GM04504 (cell line): ENCODE data around the gene ALLC.

Experiments used
- DNase-seq: peaks from one replicate; pipeline ENCODE4 v3.0.0-alpha.2; 2012; ENCODE audit warnings: low read depth

Gene ALLC

DNA sequence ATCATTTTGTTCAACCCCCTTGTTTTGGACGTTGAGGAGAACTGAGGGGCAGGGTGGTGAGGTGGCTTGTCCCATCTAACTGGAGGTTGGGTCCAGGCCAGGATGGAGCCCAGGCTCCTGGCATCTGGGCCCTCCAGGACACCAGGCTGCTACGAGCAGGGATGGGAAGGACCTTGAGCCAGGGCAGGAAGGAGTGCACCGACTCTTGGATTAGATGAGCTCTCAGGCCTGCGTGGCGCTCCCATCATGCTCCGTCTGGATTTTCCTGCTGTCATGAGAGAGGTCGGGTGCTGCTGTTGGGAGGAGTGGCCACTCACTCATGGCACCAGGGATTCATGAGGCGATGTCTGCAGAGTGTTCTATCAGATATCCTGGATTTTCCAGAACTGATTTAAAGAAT, 18.3 kb upstream of the ALLC start:
- no peak for DNase-seq

DNA sequence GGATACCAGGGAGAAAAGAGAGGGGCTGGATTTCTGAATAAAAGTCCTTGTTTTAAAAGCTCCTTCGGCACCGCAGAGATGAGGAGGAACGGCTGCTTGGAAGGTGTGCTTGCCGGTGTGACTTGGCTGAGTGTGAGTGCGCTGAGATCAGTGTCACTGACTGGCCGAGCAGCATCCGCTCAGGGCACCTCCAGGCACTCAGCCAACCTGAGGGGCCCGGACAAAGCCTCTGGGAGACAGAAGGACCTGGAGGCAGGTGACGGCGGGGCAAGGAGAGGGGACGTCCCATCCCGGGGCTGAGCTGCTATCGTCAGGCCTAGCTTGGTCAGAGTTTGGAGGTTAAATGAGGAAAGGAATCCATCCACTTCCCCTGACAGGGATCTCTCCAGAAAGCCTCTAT, 16.8 kb upstream of the ALLC start:
- no peak for DNase-seq

DNA sequence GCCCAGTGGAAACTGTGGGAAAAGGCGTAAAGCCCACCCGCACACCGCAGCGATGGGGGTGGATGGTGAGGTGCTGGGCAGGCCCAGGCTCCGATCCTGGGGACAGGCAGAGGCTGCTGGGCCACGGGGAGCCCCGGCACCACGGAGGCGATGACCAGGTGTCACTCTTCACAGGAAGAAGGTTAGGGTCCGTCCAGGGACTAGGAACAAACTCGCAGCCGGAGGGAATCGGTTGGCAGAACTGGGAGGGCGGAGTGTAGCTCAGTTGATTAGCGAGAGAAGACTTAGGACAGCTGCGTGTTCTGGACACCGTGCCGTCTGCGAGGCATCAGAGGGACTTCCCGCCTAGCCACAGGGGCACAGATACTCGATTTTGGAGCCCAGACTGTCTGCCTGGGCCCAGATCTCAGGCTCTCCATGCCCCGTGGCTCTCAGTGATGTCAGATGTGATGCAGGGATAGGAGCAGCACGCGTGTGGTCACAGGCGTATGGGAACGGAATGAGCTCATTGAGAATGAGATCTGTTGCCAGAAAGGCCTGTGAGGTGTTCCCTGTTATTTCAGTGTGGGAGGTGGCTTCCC, 16.1 kb upstream of the ALLC start:
- no peak for DNase-seq

DNA sequence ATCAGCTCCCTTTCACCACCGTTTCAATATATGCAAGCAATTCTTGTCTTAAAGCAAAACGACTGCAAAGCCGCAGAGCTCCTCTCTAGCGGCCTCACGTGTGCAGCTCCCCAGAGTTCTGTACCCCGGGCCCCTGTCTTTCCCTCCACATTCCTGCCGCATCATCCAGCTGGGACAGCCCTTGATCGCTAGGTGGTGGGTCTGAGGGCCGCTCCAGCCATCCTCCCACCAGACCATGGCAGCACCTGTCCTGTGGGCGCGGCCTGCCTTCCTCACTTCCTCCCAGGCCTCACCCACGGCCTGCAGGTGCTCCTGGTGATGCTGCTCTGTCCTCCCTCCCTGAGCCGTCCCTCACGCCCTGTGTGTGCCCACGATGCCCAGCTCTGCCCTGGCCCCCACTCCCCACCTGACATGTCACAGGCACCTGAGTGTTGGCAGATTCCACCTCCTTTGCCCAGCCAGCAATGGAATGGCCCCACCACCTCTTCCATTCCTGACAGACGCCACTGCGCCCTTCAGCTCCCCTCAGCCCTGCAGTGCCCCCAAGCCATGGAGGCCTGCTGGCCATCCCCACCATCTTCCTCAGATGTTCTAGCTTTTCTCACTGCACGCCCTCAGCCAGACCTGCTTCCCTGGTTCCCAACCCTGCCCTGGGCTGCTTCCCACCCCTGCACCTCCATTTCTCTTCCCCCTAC, 15.3 kb upstream of the ALLC start:
- no peak for DNase-seq

DNA sequence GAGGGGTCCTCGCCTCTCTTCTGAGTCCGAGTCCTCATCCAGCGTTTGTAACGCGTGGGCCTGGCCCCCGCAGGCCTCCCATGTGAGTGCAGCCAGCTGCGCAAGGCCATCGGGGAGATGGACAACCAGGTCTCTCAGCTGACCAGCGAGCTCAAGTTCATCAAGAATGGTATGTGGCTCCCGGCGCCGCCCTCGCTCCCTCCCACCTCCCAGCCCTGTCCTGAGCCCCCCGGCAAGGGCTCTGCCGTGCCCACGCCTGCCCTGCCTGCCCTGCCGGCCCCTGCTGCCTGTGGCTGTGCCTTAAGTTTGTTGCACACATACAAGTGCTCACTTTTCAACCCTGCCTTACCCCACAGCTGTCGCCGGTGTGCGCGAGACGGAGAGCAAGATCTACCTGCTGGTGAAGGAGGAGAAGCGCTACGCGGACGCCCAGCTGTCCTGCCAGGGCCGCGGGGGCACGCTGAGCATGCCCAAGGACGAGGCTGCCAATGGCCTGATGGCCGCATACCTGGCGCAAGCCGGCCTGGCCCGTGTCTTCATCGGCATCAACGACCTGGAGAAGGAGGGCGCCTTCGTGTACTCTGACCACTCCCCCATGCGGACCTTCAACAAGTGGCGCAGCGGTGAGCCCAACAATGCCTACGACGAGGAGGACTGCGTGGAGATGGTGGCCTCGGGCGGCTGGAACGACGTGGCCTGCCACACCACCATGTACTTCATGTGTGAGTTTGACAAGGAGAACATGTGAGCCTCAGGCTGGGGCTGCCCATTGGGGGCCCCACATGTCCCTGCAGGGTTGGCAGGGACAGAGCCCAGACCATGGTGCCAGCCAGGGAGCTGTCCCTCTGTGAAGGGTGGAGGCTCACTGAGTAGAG, 14.4 kb upstream of the ALLC start:
- no peak for DNase-seq

DNA sequence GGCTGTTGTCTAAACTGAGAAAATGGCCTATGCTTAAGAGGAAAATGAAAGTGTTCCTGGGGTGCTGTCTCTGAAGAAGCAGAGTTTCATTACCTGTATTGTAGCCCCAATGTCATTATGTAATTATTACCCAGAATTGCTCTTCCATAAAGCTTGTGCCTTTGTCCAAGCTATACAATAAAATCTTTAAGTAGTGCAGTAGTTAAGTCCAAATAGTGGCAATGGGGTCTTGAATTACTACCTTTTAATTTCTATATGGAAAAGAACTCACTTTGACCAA, 13.8 kb upstream of the ALLC start:
- no peak for DNase-seq

DNA sequence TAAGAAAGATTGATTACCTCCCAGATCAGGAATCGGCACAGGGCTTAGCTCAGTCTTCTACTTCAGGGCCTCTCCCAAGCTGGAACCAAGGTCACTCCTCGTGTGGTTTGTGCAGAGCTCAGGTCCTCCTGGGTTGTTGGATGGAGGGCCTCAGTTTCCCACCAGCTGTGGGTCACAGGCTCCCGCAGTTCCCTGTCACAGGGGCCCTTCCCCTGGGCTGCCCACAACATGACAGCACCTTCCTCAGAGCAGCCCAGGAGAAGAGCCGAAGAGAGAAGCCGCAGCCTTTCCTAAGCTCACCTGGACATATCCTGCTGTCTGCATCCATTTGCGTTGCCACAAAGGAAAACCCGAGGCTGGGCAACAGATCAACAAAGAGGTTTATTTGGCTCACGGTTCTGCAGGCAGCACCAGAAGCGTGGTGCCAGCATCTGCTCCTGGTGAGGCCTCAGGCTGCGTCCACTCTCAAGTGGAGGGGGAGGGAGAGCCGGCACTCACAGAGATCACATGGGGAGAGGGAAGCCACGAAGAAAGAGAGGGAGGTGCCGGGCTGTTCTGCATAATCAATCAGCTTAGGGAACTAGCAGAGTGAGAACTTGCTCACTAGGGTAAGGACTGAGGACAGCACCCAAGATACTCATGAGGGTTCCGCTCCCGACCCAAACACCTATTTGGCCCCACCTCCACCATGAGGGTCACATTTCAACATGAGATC, 13.0 kb upstream of the ALLC start:
- no peak for DNase-seq

DNA sequence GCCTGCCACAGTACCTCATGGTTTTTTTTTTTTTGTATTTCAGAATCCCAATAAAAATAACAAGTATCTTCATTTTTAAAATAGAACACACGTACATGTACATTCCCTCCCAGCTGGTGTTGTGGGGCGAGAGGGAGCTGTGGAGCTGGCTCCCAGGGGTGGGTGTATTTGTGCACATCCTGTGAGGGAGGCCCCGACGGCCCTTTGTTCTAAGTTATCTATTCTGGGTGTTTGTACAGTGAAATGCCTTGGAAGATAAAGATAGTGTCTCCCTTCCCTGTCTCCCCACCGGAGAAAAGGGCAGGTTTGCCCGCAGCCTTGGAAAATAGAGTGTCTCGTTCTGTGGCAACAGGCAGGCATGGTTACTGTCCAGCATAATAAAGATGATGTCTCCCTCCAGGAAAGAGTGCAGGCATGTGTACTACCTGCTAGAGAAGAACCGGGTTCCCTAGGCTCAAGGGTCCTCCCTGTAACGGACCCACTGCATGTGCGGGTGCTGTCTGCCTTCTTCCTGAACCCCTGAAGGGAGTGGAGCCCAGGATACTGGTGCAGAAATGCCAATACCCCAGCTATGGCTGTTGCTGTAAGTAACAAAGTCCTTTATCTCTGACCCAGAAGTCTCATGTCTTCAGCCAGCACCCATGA, 12.1 kb upstream of the ALLC start:
- DNase-seq: no peak

DNA sequence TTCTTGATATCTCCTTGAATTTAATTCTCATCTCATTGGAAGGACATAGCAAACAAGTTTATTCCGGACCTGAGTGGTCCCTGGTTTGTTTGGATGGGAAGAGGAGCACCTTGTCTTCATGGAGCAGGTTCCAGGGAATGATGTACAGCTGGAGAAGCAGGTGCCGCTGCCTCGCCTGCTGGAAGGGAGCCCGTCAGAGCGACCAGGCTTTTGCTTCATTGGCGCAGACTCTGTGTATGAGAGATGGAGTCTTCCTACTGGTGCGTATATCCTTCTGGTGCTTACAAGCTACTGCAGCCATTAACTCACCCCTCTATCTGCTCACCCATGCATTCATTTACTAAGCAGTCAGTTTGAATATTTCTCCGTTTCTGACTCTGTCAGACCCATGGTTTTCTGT, 11.6 kb upstream of the ALLC start:
- no peak for DNase-seq

DNA sequence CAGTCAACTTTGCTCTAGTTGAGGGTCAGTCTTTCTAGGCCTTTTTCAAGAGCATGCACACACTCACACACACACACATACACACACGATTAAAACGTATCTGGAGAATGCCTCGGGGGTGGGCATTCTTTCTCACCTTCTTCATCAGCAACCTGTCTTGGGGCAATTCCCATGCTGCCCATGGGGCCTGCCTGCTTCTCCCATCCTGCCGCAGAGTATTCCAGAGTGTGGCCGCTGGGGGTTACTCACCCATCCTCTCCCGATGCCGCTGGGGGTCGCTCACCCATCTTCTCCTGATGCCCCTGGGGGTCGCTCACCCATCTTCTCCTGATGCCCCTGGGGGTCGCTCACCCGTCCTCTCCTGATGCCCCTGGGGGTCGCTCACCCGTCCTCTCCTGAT, 10.8 kb upstream of the ALLC start:
- no peak for DNase-seq

DNA sequence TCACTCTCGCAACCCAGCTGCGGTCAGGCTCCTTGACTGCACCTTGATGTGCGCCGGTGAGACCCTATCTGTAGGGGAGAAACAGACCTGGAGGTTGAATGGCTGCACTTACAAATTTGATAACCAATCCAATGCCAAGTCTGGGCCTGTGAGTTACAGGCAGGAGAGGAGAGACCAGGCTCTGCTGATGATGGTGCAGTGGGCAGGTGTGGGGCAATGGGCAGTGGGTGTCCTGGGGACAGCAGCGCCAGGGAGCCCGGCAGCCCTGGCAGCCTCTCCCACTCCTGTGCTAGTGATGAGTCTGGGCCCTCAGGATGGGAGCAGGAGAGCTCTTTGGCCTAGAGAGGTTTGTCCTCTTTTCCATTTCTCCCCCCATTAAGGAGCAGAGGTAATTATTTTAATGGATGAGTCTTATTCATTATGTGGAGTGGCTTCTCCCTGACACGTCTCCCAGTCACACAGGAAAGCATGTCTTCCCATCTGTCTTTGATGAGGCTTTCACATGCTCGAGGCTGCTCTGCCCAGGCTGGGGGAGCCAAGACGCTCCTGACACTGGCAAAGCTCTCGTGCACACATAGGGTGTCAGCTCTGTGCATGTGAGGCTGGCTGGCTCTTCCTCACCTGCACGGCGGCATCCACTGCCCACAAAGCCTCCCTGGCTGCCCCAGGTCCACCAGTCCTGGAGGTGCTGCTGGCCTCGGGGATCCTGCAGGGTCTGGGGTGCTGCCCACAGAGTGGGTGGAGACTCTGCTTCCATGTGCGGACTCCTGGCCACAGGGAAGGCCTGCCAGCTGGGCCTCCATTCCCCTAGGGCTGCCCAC, 10.0 kb upstream of the ALLC start:
- no peak for DNase-seq

DNA sequence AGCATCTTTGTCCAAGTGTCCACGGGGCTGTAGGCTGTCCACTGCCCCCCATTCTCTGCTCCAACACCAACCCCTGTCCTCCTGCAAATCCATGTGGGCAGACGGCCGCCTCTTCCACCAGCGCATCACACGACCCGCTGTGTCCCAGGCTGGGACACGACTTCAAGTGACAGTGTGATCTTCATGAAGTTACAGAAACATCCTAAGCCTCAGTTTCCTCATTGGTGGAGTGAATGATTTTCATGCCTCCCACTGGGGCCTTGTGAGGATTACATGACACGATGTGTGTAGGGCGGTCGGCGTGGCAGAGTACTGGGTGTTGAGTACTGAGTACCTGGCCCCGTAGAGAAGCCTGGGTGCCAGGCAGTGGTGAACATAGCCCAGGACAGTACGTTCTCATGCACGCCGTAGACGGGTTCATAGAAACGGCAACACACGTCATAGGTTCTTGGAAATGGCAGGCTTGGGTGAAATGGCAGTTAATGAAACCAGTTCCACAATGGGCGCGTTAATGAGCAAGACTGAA, 9.3 kb upstream of the ALLC start:
- DNase-seq: no peak

DNA sequence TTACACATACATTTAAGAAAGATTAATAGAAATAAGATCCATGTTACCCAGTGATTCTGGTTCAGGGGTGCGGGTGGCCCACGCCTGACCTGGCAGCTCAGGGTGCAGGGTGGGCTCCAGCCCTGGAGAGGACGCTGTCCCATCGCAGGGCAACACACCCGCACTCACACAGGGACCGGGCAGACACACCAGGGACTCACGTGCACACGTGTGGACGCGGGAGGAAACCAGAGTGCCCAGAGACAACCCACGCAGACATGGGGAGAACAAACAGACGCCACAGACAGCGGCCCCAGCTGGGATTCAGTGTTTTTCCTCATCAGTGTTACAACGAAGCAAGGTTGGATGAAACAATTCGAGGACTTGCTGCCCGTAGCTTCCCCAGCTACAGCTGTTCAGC, 8.4 kb upstream of the ALLC start:
- no peak for DNase-seq

DNA sequence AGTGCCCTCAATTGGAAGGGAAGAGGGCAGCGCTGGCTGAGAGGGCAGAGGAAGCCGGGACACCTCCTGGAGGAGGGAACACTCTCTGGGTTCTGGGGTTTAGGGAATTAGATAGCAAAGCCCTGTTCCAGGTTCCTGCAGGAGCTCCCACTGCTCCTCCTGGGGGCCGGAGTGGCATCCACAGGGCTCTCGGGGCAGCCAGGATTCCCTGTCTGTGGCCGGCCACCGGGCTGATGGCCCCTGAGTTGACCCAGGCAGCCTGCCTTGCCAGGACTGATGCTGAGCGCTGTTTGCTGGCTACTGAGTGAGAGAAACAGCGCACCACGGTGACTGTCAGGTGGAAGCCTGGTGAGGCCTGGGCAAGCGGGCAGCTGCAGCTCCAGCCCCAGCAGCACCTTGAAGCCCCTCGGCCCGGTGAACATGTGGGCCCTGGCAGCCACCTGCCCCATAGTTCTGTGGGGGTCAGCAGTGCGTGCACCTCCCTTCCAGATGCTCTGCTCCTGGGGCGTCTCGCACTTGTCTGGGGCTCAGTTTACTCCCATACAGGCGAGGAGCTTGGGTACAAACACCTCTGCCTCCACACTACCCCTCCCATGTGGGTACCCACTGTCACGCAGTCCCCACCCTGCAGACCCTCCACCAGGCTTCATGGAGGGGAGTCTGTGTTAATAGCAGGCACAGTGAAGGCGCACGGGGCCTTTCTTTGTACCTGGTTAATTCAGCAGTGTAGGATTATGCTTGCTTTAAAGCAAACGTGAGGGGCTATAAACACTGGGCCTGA, 7.7 kb upstream of the ALLC start:
- DNase-seq: no peak

DNA sequence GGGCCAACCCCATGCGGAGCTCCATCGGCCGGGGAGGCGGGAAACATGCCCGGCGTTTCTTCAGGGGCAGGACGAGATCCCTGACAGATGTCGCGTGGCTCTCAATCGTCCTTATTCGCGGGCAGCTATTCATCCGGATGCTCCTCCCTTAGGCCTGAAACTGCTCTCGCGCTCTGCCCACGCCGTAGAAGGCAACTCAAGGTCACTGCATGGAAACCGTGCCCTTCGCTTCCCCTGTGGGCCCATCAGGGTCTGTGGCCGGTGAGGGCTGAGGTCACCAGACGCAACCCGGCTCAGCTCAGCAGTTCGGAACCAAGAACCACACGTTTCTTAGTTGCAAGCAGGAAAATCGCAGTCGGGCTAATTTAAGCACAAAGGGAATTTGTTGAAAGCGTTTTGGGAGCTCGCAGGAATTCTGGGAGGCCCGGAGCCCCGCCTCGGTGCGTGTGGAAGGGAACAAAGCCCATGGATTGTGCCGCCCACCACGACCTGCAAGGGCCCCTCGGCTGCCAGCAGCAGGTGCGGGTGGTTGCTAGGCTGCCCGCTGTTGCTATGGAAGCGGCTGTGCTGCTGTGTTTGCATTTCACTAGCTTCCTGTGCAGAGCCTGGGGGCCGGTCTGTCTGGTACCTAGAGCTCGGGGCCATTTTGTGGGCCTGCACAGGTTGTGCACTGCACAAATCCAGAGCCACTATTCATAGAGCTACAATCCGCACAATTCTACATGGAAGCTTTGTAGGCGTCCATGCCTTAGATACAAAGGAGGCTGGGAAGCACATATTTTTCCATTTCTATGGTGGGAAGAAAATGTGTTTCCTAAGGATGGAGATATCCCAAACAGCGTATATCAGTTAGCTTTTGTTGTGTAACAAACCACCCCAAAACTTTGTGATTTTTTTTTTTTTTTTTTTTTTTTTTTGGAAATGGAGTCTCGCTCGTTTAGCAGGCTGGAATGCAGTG, 6.0 kb upstream of the ALLC start:
- DNase-seq: no peak

DNA sequence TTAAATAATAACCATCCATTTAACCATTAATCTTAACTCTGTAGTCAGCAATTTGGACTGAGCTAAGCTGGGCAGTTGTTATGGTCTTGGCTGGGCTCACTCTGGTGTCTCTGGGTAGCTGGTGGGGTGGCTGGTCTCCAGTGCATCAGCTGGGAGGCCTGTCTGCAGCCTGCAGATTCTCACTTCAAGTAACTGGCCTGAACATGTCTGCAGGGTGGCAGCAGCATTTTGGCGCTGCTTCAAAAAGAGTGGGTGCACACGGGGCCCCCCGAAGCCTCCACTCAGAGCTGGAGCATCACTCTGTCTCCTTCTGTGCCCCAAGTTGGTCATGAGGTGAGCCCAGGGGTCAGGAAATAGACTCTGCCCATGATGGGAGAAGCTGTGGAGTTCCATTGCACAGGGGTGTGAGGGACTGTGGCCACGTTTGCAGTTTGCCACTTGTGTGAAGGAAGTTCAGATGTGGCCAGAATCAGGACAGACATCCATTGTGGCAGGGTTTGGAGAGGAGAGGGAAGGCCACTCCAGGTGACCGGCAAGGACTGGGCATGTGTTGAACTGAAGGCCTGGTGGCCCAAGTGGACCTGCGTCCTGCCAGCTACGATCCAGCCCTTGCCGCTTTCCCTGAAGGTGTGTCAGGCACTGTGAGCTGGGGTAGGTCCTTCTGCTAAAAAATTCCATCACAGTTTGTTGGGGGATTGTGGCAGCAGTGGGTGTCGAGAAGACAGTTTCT, 4.9 kb upstream of the ALLC start:
- DNase-seq: no peak

DNA sequence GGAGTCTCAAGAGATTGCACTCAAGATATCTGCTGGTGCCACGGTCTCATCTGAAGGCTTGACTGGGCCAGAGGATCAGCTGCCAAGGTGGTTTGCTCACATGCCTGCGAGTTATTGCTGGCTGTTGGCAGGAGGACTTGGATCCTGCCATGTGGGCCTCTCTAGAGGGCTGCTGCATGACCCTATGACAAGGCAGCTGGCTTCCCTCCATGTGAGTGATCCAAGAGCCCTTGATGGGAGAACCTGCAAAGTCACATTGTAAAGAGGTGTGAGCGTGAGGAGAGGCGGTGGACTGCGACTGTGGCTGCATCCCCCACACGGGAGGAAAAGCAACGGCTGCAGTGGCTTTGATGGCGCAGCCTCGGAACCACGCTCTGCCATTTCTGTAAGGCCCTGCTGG, 4.0 kb upstream of the ALLC start:
- no peak for DNase-seq

DNA sequence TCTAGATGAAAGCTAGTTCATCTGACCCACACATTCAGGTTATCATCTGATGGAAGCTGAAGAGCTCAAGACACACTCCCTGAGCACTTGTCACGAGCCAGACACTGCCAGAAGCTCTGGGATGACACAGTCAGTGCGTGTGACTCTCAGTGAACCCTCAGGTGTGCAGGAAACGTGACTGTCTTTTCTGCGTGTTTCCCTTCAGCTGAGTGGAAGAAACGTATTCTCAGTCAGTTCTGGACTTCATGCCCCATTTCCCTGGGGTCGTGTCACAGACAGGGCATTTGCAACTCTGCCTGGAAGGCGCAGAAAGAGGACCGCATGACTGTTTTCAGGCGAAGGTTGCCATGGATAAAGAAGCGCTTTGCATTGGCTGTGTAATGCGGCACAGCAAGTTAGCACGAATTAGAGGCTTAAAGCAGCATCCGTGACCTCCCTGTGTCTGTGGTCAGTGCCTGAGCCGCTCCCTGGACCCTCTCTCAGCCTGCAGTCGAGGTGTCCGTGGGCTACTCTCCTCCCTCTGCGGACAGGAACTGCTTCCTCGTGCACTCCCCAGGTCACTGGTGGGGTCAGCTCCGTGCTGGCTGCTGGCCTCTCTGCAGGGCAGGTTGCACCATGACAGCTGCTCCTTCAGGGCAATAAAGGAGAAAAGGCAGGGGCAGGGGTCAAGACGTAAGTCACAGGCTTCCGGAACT, 3.3 kb upstream of the ALLC start:
- DNase-seq: no peak
